GM12875 (cell line): ENCODE results near the gene KCNJ5.

ENCODE experiments used
- H3K4me3 ChIP-seq: one replicate; pipeline ENCODE4 v1.5.1; 2011; ENCODE audit warnings: low read depth, low read length, control low read depth
- CTCF ChIP-seq: IDR thresholded peaks from 2 replicates; pipeline ENCODE4 v1.5.1; 2011; ENCODE audit warnings: low read depth, mild to moderate bottlenecking, control low read depth, inconsistent platforms, low read length, moderate library complexity, borderline replicate concordance; ENCODE audit not compliant: insufficient read depth

KCNJ5 gene

GRCh38 chr11:128906185-128907050 is 15.3 kb downstream of the KCNJ5 start:
- TF ChIP-seq CTCF: no peak
- H3K4me3 ChIP-seq: no peak overlapping the region

GRCh38 chr11:128907585-128907984 is 16.4 kb downstream of the KCNJ5 start:
- no peak for TF ChIP-seq CTCF
- H3K4me3 ChIP-seq: no peak overlapping the region

- H3K4me3 ChIP-seq: no peak overlapping the region
- TF ChIP-seq CTCF: no peak
Measured at GRCh38 chr11:128908391-128909246, 17.5 kb downstream of the KCNJ5 start.

GRCh38 chr11:128909438-128910125 is 18.4 kb downstream of the KCNJ5 start:
- H3K4me3 ChIP-seq: no peak overlapping the region
- TF ChIP-seq CTCF: no peak

- H3K4me3 ChIP-seq: no peak overlapping the region
- no peak for TF ChIP-seq CTCF
Measured at GRCh38 chr11:128910576-128910975, 19.4 kb downstream of the KCNJ5 start.

- H3K4me3 ChIP-seq: no peak overlapping the region
- no peak for TF ChIP-seq CTCF
Measured at GRCh38 chr11:128911239-128911638, 20.1 kb downstream of the KCNJ5 start.
